ENCODE measurements around the gene MAST1.
A peak's percentile ranks its signal among the peaks of the same experiment; 100 is the strongest.
"Not testable (repeated sequence)": the region's sequence is repeated elsewhere in the genome, so short reads cannot be mapped to it uniquely, and the experiment has no call there.

Gene MAST1

GRCh38 chr19:12841094-12841493, 2.8 kb downstream of the MAST1 start:
- DNase-seq = no peak

DNA sequence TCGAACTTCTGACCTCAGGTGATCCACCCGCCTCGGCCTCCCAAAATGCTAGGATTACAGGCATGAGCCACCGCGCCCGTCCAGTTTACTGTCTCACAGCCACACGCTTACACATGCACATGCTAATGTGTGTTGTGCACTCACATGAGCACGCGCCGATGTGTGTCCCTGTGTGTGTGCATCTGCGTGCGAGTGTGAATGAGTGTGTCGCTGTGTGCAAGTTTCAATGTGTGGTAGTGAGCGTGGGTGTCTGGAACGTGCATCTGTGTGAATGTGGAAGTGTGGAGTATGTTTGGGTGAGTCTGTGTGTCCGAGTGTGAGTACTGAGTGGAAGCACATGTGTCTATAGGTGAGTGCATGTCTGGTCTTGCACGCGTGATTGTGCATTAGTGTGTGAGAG, 4.2 kb downstream of the MAST1 start:
- no peak for DNase-seq

GRCh38 chr19:12843328-12843727, 5.0 kb downstream of the MAST1 start:
- no peak for DNase-seq

- no peak for DNase-seq
Measured at GRCh38 chr19:12843999-12844732, 5.9 kb downstream of the MAST1 start.

- DNase-seq = not testable (repeated sequence)
Measured at GRCh38 chr19:12846613-12847012, 8.3 kb downstream of the MAST1 start.

DNA sequence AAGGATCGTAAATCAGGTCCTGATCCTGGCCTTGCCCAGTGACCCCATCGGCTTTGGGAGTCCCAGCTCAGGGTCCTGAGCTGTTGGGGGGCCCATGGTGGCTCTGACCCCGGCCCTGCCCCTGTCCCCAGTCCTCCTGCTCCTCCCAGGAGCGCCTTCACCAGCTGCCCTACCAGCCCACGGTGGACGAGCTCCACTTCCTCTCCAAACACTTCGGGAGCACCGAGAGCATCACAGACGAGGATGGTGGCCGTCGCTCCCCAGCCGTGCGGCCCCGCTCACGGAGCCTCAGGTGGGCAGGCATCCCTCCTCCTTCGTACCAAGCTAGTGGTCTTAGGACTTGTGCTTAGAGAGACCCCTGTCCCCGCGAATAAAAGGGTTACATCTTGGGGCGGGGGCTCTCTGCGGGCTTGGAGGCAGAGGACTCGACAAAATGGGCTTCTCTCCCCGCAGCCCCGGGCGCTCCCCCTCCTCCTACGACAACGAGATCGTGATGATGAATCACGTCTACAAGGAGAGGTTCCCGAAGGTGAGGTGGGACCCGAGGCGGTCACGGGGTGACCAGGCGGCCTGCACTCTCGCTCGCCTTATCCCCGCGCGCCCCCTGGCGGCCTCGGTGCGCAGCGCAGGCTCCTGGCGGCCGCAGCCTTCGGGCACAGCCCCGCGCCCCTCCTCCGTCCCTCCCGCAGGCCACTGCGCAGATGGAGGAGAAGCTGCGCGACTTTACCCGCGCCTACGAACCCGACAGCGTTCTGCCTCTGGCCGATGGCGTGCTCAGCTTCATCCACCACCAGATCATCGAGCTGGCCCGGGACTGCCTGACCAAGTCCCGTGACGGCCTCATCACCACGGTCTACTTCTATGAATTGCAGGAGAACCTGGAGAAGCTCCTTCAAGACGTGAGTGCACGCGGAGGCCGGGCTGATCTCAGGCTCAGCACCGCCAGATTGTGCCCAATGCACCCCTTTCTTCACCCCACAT, 9.1 kb downstream of the MAST1 start:
- peak; percentile 85 for DNase-seq

GRCh38 chr19:12856653-12857052, 18.3 kb downstream of the MAST1 start:
- no peak for DNase-seq

GRCh38 chr19:12858041-12858928, 20.0 kb downstream of the MAST1 start:
- no peak for DNase-seq

GRCh38 chr19:12859546-12859945, 21.2 kb downstream of the MAST1 start:
- DNase-seq = no peak

DNA sequence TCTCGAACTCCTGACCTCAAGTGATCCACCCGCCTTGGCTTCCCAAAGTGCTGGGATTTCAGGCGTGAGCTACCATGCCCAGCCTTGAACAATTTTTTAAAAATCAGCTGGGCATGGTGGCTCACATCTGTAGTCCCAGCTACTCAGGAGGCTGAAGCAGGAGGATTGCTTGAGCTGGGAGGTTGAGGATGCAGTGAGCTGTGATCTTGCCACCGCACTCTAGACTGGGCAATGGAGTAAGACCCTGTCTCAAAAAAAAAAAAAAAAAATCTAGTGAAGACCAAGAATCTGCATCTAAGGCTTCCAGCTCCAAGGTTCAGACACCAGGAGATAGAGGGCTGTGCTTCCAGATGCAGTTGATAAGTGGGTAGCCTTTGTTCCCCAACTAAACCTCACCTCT, 25.8 kb downstream of the MAST1 start:
- no peak for DNase-seq

- no peak for DNase-seq
Measured at GRCh38 chr19:12864721-12865715, 26.7 kb downstream of the MAST1 start.

DNA sequence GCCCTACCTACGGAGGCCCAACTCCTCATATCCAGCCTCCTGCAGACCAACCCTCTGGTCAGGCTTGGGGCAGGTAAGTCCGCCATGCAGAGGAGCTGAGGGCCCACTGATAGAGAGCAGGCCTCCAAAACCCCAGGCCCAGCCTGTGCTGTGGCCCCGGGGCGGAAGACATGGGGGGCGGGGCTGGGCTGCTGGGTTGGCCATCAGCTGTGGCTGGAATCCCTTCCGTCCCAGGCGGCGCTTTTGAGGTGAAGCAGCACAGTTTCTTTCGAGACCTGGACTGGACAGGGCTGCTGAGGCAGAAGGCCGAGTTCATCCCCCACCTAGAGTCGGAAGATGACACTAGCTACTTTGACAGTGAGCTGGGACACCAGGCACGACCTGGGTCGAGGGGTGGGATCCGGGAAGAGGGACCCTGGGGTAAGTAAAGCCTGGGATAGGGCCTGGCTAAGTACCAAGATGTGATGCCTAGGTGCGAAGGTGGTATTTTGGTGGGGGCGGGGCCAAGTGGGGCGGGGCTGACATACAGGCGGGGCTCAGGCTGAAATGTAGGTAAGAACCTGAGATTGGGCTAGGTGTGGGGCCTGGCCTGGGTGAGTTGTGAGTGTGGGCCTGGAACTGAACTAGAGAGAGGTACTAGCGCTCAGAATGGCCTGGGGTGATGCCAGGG, 27.6 kb downstream of the MAST1 start:
- no peak for DNase-seq

- no peak for DNase-seq
Measured at GRCh38 chr19:12866416-12867119, 28.3 kb downstream of the MAST1 start.

GRCh38 chr19:12867120-12868099, 29.1 kb downstream of the MAST1 start:
- DNase-seq = peak; percentile 64

DNA sequence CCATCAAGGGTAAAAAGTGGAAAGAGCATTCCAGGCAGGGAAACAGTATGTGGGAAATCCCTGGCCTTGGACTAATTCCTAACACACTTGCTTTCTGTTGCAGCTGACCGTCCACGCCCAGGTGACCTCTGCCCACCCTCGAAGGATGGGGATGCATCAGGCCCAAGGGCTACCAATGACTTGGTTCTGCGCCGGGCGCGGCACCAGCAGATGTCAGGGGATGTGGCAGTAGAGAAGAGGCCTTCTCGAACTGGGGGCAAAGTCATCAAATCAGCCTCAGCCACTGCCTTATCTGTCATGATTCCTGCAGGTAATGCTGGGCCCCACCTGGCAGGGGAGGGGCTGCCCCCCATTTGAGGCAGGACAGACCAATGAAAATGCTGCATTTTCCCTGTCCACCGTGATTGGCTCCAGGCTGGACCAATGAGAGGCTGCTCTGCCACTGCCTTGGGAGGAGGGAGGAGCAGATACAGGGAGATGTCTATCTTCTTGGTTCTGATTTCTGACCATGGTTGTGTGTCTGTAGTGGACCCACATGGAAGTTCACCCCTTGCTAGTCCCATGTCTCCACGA, 30.3 kb downstream of the MAST1 start:
- DNase-seq = no peak

GRCh38 chr19:12871681-12872080, 33.4 kb downstream of the MAST1 start:
- no peak for DNase-seq

DNA sequence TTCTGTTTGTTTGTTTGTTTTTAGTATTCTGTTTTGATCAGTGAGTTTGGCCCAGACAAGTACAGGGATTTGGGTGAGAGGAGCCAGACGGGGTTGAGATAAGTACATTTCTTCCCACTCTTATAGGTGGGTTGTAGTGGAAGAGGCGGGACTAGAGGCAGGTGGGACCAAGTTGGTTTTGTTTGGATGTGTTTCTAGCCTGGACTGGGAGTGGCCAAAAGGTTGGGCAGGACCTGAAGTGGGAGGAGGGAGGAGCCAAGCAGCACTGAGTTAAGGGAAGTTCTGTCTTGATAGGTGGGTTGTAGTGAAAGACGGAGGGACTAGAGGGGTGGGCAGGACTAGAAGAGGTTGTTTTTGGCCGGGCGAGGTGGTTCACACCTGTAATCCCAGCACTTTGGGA, 33.9 kb downstream of the MAST1 start:
- no peak for DNase-seq

Measured in activated gamma-delta T cell treated with Interleukin-2 at 50 U/mL for 16 hours (primary cell).